Activated CD4-positive, alpha-beta T cell treated with anti-CD3 and anti-CD28 coated beads, Interleukin-2, amount 50 U/mL, for 1 hour (primary cell): ENCODE data around the gene BRCA1.
"Not testable (repeated sequence)": the region's sequence is repeated elsewhere in the genome, so short reads cannot be mapped to it uniquely, and the experiment has no call there.

Experiments used
- DNase-seq: peaks from one replicate; pipeline ENCODE4 v3.0.0-alpha.2; 2020

BRCA1 gene

DNA sequence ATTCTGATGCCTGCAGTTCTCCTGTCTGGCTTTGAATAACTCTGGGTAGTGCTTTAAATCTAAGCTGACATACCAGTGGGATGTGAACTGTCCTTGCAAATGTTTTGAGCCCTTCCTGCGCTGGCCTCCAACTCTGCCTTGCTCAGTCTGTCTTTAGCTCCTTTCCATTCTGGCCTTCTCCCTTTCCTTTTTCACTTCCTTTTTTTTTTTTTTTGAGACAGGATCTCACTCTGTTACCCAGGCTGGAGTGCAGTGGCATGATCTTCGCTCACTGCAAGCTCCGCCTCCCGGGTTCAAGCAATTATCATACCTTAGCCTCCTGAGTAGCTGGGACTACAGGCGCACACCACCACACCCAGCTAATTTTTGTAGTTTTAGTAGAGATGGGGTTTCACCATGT lies 8.3 kb upstream of the BRCA1 start:
- DNase-seq, result not testable (repeated sequence)

DNA sequence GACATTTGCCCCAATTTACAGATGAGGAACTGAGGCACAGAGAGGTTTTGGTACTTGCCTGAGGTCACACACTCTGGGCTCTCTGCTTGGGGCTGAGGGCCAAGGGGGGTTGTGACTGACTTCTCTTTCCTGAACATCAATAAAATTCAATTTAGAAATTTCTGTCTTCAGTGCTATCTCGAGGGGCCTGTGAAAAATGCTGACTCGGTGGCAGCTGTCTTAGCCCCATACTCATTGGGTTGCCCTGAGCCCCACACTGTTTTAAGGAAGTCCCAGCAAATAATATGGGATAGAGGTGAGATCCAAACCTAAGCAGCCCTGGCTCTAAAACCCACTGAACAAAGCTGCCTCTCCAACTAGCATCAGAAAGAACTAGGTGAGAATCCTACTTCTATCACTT lies 7.0 kb upstream of the BRCA1 start:
- DNase-seq, result no peak

DNA sequence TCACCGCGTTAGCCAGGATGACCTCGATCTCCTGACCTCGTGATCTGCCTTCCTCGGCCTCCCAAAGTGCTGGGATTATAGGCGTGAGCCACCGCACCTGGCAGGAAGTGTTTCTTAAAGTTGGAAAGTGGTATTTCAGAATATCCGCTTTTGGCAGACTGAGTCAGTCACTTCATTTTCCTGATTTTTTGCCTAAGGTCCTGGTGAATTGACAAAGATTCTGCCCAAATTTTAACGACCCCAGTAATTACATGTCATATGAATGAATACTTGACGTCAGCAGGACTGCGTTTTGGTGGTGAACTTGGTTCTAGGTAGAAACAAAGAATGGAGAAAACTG lies 4.5 kb upstream of the BRCA1 start:
- no peak for DNase-seq

DNA sequence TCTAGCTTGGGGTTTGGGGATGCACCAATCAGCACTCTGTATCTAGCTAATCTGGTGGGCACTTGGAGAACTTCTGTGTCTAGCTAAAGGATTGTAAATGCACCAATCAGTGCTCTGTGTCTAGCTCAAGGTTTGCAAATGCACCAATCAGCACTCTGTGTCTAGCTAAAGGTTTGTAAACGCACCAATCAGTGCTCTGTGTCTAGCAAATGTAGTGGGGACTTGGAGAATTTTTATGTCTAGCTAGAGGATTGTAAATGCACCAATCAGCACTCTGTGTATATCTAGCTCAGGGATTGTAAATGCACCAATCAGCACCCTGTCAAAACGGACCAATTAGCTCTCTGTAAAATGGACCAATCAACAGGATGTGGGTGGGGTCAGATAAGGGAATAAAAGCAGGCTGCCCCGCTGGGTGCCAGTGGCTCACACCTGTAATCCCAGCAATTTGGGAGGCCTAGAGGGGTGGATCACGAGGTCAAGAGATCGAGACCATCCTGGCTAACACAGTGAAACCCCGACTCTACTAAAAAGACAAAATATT lies 2.2 kb upstream of the BRCA1 start:
- not testable (repeated sequence) for DNase-seq

DNA sequence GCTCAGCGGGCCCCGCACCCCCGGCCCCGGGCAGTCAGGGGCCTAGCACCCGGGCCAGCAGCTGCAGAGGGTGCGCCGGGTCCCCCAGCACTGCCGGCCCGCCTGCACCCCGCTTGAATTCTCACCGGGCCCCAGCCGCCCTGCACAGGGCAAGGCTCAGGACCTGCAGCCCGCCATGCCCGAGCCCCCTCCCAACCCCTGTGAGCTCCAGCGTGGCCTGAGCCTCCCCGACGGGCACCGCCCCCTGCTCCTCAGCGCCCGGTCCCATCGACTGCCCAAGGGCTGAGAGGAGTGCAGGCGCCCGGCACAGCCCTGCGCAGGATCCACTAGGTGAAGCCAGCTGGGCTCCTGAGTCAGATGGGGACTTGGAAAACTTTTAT lies 1.7 kb upstream of the BRCA1 start:
- DNase-seq, result no peak

DNA sequence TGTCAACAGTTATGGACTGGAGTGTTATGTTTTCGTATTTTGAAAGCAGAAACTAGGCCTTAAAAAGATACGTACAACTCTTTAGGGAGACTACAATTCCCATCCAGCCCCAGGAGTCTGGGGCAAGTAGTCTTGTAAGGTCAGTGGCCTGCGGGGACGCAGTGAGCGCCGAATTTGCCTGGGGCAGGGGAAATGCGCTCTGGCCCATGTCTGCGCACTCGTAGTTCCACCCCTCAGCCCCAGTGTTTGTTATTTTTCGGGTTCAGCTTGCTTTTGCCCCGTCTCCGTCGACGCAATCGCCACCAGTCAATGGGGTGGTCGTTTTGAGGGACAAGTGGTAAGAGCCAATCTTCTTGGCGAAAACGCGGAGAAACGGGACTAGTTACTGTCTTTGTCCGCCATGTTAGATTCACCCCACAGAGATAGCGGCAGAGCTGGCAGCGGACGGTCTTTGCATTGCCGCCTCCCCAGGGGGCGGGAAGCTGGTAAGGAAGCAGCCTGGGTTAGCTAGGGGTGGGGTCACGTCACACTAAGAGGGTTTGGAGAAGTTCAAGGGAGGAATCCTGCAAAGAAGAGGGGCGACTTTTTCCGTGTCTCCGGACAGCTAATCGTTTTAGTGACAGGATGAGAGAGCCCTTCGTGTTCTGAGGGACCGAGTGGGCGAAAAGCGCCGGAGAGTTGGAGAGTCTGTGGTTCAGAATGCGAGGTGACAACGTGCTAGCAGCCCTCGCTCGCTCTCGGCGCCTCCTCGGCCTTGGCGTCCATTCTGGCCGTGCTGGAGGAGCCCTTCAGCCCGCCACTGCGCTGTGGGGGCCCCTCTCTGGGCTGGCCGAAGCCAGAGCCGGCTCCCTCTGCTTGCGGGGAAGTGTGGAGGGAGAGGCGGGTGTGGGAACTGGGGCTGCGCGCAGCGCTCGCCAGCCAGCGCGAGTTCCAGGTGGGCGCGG lies 1.1 kb upstream of the BRCA1 start:
- no peak for DNase-seq

DNA sequence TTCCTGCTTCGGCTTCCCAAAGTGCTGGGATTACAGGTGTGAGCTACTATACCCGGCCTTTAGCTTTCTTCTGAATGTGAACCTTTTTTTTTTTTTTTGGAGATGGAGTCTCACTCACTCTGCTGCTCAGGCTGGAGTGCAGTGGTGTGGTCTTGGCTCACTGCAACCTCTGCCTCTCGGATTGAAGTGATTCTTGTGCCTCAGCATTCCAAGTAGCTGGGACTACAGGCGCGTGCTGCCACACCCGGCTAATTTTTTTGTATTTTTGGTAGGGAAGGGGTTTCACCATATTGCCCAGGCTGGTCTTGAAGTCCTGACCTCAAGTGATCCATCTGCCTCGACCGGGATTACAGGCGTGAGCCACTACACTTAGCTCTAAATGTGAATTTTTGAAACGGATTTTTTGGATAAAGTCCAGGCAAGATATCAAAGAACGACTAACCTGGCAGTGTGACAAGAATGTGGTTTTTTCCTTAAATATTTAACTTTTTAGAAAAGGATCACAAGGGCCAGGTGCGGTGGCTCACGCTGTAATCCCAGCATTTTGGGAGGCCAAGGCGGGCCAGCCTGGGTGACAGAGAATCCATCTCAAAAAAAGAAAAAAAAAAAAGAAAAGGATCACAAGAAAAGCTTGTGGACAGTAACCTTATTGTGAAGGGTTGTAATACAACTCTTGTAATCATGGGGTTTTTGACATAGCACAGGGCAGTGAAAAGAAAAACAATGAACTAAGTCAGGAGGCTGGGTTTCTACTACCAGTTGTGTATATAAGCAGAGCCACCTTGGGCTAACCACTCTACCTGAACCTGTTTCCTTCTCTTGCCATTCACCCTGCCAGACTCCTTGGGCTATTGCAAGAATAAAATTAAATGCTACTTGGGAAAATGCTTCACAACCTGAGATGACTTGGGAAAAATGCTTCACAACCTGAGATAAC lies 6.2 kb downstream of the BRCA1 start:
- no peak for DNase-seq

DNA sequence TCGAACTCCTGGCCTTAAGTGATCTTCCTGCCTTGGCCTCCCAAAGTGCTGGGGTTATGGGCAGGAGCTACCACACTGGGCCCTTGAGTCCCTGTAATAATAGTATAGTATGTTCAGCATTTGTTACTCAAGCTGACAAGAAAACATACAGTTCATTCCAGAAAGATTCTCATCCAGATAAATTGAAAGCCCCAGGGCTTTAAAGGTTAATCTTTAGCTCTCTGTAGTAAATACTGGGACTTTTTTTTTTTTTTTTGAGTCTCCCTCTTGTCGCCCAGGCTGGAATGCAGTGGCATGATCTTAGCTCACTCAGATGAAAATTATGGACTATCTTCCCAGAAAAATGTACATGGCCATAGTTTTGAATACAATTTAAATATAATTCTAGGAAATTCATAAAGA lies 11.0 kb downstream of the BRCA1 start:
- DNase-seq, result no peak

DNA sequence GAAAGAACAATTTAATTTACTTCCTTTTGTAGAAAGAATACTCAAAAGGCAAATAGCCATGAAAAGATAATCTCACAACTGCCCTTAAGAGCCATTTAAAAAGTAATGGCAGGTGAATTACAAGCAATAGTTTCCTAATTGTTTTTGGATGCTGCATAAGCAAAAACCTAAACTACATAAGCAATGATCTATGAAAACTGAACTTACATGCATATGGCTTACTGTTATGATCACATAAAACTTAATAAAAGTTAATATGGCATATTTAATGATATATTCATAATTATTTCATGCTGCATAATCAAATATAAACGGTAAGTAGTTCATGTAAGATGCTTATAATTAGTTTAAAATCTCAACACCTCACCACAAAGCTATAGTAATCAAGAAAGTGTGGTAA lies 18.6 kb downstream of the BRCA1 start:
- DNase-seq, result no peak

DNA sequence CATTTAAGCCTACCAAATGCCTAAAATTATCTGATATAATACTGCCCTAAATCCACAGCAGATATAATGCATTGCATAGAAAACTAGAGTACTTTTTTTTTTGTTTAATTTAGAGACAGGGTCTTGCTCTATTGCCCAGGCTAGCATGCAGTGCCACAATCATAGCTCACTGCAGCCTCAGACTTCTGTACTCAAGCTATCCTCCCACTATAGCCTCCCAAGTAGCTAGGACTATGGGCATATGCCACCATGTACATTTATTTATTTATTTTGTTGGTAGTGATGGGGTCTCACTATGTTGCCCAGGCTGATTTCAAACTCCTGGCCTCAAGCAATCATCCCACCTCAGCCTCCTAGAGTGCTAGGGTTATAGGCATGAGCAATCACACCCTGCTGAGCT lies 20.0 kb downstream of the BRCA1 start:
- DNase-seq, result no peak

DNA sequence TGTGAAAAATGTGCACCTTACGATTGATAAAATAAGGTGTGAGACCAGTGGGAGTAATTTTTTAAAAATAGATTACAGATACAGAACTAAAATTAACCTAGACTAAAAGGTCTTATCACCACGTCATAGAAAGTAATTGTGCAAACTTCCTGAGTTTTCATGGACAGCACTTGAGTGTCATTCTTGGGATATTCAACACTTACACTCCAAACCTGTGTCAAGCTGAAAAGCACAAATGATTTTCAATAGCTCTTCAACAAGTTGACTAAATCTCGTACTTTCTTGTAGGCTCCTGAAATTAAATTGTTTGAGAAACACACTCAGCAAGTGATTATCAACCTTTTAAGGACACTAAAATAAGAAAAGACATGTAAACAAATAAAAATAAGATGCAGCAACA lies 20.5 kb downstream of the BRCA1 start:
- no peak for DNase-seq

DNA sequence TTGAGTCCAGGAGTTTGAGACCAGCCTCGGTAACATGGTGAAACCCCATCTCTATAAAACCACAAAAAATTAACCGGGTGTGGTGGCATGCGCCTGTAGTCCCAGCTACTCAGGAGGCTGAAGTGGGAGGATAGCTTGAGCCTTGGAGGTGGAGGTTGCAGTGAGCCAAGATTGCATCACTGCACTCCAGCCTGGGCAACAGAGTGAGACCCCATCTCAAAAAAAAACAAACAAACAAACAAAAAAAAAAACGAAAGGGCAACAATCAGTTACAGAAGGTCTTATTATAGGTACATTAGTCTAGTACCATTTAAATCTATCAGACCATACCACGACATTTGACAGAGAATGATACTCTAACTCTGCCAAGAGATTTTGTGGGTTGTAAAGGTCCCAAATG lies 29.8 kb downstream of the BRCA1 start:
- DNase-seq, result not testable (repeated sequence)

DNA sequence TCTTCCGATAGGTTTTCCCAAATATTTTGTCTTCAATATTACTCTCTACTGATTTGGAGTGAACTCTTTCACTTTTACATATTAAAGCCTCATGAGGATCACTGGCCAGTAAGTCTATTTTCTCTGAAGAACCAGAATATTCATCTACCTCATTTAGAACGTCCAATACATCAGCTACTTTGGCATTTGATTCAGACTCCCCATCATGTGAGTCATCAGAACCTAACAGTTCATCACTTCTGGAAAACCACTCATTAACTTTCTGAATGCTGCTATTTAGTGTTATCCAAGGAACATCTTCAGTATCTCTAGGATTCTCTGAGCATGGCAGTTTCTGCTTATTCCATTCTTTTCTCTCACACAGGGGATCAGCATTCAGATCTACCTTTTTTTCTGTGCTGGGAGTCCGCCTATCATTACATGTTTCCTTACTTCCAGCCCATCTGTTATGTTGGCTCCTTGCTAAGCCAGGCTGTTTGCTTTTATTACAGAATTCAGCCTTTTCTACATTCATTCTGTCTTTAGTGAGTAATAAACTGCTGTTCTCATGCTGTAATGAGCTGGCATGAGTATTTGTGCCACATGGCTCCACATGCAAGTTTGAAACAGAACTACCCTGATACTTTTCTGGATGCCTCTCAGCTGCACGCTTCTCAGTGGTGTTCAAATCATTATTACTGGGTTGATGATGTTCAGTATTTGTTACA lies 30.9 kb downstream of the BRCA1 start:
- DNase-seq, result no peak

DNA sequence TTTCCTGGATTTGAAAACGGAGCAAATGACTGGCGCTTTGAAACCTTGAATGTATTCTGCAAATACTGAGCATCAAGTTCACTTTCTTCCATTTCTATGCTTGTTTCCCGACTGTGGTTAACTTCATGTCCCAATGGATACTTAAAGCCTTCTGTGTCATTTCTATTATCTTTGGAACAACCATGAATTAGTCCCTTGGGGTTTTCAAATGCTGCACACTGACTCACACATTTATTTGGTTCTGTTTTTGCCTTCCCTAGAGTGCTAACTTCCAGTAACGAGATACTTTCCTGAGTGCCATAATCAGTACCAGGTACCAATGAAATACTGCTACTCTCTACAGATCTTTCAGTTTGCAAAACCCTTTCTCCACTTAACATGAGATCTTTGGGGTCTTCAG lies 32.3 kb downstream of the BRCA1 start:
- DNase-seq, result no peak

DNA sequence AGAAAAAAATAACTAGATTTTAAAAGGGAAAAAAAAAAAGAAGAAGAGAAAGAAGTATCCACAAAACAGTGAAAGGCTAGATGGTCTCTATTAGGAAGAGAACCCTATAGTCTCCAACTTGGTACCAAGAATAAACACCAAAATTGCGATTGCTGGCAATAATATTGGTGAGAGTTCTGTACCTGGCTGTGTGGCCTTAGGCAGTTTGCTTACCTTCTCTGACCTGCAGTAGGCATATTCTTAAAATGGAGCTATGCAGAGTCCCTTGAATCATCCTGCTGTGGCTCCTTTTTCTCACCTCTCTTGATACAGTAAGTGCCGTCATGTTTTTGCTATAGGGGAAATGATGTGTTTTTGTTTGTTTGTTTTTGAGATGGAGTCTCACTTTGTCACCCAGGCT lies 35.1 kb downstream of the BRCA1 start:
- DNase-seq, result no peak

DNA sequence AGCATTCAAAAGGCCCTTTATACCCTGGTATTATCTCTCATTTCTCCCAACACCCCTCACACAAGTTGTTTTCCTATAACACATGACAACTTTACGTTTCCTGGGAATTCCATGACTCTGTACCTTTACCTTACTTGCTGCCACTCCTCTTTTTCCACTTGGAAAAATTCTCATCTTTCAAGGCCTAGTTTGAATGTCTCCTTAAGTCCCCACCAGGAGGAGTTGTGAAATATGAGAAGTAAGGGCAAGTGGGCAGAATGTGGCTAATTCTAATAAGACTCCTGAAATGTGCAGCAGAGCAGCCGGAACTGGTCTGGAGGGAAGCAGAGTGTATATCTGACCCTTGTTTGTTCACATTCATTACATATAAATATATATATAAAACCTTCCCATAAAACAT lies 39.7 kb downstream of the BRCA1 start:
- no peak for DNase-seq

DNA sequence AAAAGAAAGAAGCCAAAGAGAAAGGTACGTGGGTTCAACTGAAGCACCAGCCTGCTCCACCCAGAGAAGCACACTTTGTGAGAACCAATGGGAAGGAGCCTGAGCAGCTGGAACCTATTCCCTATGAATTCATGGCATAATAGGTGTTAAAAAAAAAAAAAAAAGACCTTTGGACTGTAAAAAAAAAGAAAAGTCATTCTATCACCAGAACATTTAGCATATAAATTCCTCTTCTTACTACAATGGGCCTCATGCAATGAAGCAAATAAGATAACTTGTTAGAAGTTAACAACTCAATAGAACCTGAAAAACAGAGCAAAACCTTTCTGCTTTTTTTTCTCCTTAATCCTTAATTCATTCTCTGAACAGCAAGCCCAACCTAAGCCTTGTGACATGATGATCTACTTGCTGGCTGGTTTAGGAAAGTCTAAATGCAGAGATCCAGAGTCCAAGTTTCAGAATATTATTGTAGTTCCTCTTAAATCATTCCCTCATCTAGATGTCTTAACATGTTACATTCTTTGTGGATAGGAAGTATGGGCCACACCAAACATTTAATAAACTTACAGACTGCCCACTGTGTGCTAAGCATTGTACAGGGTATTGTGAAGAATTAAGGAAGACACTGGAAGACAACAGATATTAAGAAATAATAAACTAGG lies 45.4 kb downstream of the BRCA1 start:
- no peak for DNase-seq

DNA sequence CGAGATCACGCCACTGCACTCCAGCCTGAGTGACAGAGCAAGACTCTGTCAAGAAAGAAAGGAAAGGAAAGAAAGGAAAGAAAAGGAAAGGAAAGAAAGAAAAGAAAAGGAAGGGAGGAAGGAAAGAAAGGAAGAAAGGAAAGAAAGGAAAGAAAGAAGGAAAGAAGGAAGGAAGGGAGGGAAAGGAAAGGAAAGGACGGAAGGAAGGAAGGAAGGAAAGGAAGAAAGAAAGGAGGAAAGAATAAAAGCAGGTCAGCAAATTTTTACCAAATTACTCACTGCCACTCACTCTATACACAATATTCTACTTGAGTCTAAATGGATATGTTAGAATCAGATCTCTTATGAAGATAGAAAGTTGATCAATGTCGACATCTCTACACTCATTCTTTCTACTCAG lies 50.3 kb downstream of the BRCA1 start:
- no peak for DNase-seq

DNA sequence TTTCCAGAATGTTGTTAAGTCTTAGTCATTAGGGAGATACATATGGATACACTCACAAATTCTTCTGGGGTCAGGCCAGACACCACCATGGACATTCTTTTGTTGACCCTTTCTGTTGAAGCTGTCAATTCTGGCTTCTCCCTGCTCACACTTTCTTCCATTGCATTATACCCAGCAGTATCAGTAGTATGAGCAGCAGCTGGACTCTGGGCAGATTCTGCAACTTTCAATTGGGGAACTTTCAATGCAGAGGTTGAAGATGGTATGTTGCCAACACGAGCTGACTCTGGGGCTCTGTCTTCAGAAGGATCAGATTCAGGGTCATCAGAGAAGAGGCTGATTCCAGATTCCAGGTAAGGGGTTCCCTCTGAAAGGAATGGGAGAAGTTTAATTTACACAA lies 54.3 kb downstream of the BRCA1 start:
- no peak for DNase-seq

DNA sequence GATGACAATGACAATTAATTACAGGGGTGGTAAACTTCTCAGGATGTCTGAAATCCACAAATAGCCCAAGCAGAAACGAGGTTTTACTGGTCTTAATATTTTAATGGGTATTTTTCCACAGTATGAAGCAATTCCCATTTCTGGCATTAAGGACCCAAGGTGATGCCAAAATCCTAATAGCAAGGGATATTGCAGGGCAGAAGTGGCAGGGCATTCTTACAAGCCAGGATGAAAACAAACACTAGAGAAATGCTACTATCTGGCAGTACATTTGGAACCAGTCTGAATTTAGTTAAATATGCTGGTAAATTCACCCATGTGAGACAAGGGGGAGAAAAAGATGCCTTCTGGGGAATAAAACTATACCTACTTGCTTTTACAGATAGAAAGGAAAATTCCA lies 54.9 kb downstream of the BRCA1 start:
- DNase-seq, result no peak

DNA sequence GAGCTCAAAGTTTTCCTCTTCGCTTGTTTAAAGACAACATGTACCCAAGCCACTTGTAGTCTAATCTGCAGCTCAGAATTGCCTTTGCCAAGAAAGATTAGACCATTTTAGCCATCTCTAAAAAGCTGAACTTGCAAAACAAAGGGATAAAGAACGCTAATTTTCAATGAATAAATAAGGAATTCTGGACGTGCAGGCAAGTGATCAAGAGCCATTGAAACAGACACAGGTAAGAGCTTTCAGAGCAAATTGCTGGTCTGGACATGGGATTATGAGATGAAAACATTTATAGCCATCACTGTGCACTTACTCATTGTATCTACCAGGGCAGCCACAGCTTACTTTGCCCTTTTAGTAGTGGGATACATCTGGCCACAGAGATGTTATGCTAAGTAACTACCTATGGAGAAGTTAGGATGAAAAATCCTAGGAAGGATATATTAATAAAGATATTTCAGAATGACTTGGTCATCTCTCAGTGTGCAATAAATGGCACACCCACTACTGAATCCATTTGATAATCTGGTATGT lies 55.7 kb downstream of the BRCA1 start:
- no peak for DNase-seq
